BJ (cell line): ENCODE results near the gene CYTH3. TPM values are rescaled to one million over a fixed set of nuclear protein-coding genes. Genes with fewer than 3 reads are reported as not detected.

Experiments
- CTCF ChIA-PET: fragments of 350-600 bp; formaldehyde crosslinking; extraction: SDS; loops from one replicate; lab custom pipeline; 2021; ENCODE audit warnings: antibody characterized with exemption, inconsistent platforms; lab: Yijun Ruan, JAX
- POLR2A ChIA-PET: fragments of 300-600 bp; sonication (Branson Sonifier 250); formaldehyde crosslinking; extraction: SDS; loops from one replicate; lab custom pipeline; 2021; ENCODE audit warnings: antibody characterized with exemption; lab: Charles Lee
- DNase-seq: peaks from one replicate; pipeline ENCODE4 v3.0.0-alpha.2; 2011; ENCODE audit warnings: low read depth
- H3K27me3 ChIP-seq: 2 replicates; pipeline ENCODE4 v1.6.0; 2011; ENCODE audit warnings: low read length; ENCODE audit not compliant: control insufficient read depth, insufficient read depth
- H3K36me3 ChIP-seq: 2 replicates; pipeline ENCODE4 v1.5.1; 2011; ENCODE audit warnings: low read length; ENCODE audit not compliant: control insufficient read depth, insufficient read depth
- H3K4me3 ChIP-seq: 2 replicates; pipeline ENCODE4 v1.5.1; 2011; ENCODE audit warnings: low read depth, mild to moderate bottlenecking, control low read depth, low read length
- CTCF ChIP-seq: IDR thresholded peaks from 2 replicates; pipeline ENCODE4 v1.5.1; 2011; ENCODE audit warnings: low read depth, mild to moderate bottlenecking, control low read depth, inconsistent platforms, low read length, moderate library complexity; ENCODE audit not compliant: insufficient read depth
- polyA plus RNA-seq: library from polyadenylated mRNA; depleted of rRNA; stranded (reverse); fragments of >200 nt; gene quantifications from 2 replicates; pipeline ENCODE4 v1.2.3, GENCODE V29; 2011

The CYTH3 gene
- polyA plus RNA-seq, 1 experiment = 45.5 TPM

DNA sequence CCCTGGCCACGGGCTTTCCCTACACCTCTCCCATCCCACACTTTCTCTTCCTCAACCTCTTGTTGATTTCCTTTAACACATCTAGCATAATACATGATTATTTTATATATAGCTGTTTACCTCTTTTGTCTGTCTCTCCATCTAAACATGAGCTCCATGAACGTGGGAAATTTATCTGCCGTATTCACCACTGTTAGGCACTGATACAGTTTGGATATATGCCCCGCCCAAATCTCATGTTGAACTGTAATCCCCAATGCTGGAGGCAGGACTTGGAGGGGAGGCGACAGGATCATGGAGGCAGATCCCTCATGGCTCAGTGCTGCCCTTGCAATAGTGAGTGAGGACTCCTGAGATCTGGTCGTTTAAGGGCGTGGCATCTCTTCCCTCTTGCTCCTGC is 5.7 kb downstream of the CYTH3 start:
- Histone ChIP-seq H3K4me3 (no peak overlapping the region), H3K27me3 (no peaks in the 10 kb centered on the region), H3K36me3 (peaks cover 2% of the 10 kb centered on the region; the same call in 1 of the 2 replicates)
- TF ChIP-seq CTCF = no peak
- ChIA-PET POLR2A (no interaction called here), CTCF (interaction anchor here (0.6 to 3.6 kb wide), 5 partner anchors 11 to 603 kb away, joined by 3 to 12 read pairs (median 4); no protein-coding TSS in a partner anchor)
- no peak for DNase-seq

GRCh38 chr7:6262221-6262620 is 10.2 kb downstream of the CYTH3 start:
- no peaks in the 10 kb centered on the region for H3K36me3 ChIP-seq
- no peaks in the 10 kb centered on the region for H3K27me3 ChIP-seq
- POLR2A ChIA-PET = interaction anchor here (0.6 kb wide), 1 partner anchor 36 kb away, joined by 5 read pairs; no protein-coding TSS in a partner anchor
- no peak for TF ChIP-seq CTCF
- H3K4me3 ChIP-seq = no peak overlapping the region
- CTCF ChIA-PET = interaction anchor here (0.7 to 1.9 kb wide), 3 partner anchors 9 to 62 kb away, joined by 3 to 10 read pairs (median 3); no protein-coding TSS in a partner anchor
- no peak for DNase-seq

- Histone ChIP-seq H3K4me3 (no peak overlapping the region), H3K27me3 (no peaks in the 10 kb centered on the region), H3K36me3 (no peaks in the 10 kb centered on the region)
- ChIA-PET CTCF (interaction anchor here (0.7 to 1.9 kb wide), 3 partner anchors 10 to 62 kb away, joined by 3 to 10 read pairs (median 3); no protein-coding TSS in a partner anchor), POLR2A (no interaction called here)
- no peak for TF ChIP-seq CTCF
- no peak for DNase-seq
Observed at GRCh38 chr7:6261699-6262098, 10.7 kb downstream of the CYTH3 start.

- TF ChIP-seq CTCF = no peak
- DNase-seq = no peak
- Histone ChIP-seq H3K36me3 (no peaks in the 10 kb centered on the region), H3K27me3 (no peaks in the 10 kb centered on the region), H3K4me3 (no peak overlapping the region)
- ChIA-PET CTCF (interaction anchor here (1.7 to 2.0 kb wide), 2 partner anchors 9 to 100 kb away, joined by 6 to 8 read pairs; no protein-coding TSS in a partner anchor), POLR2A (interaction anchor here (0.5 to 1.2 kb wide), 3 partner anchors 10 to 199 kb away, joined by 4 to 13 read pairs (median 13); no protein-coding TSS in a partner anchor)
Observed at GRCh38 chr7:6260291-6261187, 11.9 kb downstream of the CYTH3 start.

- no peak for TF ChIP-seq CTCF
- Histone ChIP-seq H3K4me3 (no peak overlapping the region), H3K36me3 (no peaks in the 10 kb centered on the region), H3K27me3 (no peaks in the 10 kb centered on the region)
- DNase-seq = no peak
- ChIA-PET CTCF (interaction anchor here (1.0 to 2.0 kb wide), 3 partner anchors 11 to 99 kb away, joined by 3 to 8 read pairs (median 6); no protein-coding TSS in a partner anchor), POLR2A (interaction anchor here (0.6 kb wide), 1 partner anchor 36 kb away, joined by 4 read pairs; no protein-coding TSS in a partner anchor)
Observed at GRCh38 chr7:6259257-6259656, 13.2 kb downstream of the CYTH3 start.
